ENCODE results near the gene TCERG1.

The TCERG1 gene

DNA sequence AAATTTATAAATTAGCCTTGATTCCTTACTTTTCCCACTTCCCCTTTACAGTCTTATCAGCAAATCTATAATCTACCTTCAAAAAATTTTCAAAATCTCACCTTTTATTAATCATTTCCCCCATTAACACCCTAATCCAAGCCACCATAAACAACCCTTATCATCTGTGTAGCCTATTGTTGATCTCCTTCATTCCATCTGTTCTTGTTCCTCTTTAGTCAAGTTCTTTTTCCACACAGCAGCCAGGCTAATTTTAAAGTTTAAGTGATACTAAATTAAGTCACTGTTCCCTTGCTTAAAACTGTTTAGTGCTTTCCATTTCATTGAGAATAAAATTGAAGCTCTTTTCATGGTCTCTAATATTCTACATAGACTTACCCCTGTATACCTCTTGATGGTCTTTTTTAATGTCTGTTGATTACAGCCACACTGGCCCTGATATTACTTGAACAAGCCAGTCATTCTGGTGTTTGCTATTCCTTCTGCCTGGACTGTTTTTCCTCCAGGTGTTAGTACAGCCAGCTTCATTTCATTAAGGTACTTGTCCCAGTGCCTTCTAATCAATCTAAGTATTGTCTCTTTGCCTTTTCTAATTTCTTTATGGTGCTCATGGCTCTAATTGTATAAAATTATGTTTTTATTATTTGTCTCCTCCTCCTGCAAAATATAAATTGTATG lies 37.7 kb downstream of the TCERG1 start:
- no peak for DNase-seq (ENCODE audit: extremely low read depth, insufficient read length)
- Histone ChIP-seq H3K4me3 (replicated peaks; ENCODE audit: low read depth, low read length) (no peak overlapping the region), H3K36me3 (ENCODE audit: control insufficient read depth, insufficient read depth, low read length) (peaks cover 6% of the 10 kb centered on the region), H3K27me3 (replicated peaks; ENCODE audit: control insufficient read depth, insufficient read depth, low read length) (no peaks in the 10 kb centered on the region)
- no peak for TF ChIP-seq CTCF (IDR thresholded peaks at IDR 0.05; ENCODE audit: insufficient read depth, low read length, poor library complexity, severe bottlenecking)

DNA sequence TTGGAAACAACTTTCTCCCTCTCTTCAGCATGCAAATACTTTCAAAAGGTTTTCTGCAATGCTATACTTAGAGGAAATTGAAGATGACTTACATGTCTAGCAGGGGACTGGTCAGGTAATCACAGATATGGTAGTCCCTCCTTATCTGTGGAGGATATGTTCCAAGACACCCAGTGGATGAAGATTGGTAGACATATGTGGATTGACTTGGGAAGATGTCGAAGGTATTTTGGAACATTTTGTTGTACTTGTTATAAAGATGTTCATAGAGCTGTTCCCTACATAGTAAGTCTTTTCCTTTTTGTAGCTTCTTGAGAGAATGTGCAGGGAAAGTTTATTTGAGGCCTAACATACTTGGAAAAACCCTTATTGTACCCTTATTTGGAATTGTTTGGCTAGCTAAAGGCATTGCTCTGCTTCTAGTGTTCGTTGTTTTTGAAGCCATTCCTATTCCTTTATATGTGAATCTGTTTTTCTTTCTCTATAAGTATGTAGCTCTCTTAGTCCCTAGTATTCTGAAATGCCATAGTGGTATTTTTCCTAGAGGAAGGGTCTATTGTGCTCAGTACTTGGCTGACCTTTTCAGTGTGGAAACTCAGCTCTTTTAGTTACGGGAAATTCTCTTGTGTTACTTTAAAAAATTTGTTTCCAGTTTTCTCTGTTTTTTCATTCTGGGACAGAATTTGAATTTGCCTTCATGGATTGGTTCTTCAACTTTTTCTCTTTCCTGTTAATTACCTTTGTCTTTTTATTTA lies 43.1 kb downstream of the TCERG1 start:
- H3K27me3 ChIP-seq (replicated peaks; ENCODE audit: control insufficient read depth, insufficient read depth, low read length): no peaks in the 10 kb centered on the region
- peaks cover 4% of the 10 kb centered on the region for H3K36me3 ChIP-seq (ENCODE audit: control insufficient read depth, insufficient read depth, low read length)
- DNase-seq (ENCODE audit: extremely low read depth, insufficient read length): no peak
- no peak overlapping the region for H3K4me3 ChIP-seq (replicated peaks; ENCODE audit: low read depth, low read length)
- TF ChIP-seq CTCF (IDR thresholded peaks at IDR 0.05; ENCODE audit: insufficient read depth, low read length, poor library complexity, severe bottlenecking): no peak

GRCh38 chr5:146494656-146495055 lies 47.5 kb downstream of the TCERG1 start:
- Histone ChIP-seq H3K27me3 (replicated peaks; ENCODE audit: control insufficient read depth, insufficient read depth, low read length) (no peaks in the 10 kb centered on the region), H3K4me3 (replicated peaks; ENCODE audit: low read depth, low read length) (no peak overlapping the region), H3K36me3 (ENCODE audit: control insufficient read depth, insufficient read depth, low read length) (peaks cover 9% of the 10 kb centered on the region)
- no peak for TF ChIP-seq CTCF (IDR thresholded peaks at IDR 0.05; ENCODE audit: insufficient read depth, low read length, poor library complexity, severe bottlenecking)
- no peak for DNase-seq (ENCODE audit: extremely low read depth, insufficient read length)

DNA sequence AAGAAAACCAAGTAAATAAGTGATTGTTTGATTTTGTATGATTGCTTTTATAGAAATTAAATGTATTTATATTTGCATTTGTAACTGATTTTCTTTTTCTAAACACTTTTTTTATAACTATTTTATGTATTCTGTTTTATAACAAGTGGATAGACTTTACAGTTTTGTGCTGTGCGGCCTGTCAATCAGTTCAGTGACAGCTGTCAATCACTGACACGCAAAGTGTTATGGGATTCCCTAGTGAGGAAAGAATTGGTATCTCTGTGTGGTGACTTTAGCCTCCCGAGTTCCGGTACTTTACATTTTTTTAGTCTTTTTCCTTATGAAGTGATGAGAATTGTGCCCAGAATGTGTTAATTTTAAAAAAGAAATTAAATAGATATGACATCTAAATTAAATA lies 52.5 kb downstream of the TCERG1 start:
- no peaks in the 10 kb centered on the region for H3K27me3 ChIP-seq (replicated peaks; ENCODE audit: control insufficient read depth, insufficient read depth, low read length)
- TF ChIP-seq CTCF (IDR thresholded peaks at IDR 0.05; ENCODE audit: insufficient read depth, low read length, poor library complexity, severe bottlenecking): no peak
- H3K36me3 ChIP-seq (ENCODE audit: control insufficient read depth, insufficient read depth, low read length): peaks cover 6% of the 10 kb centered on the region
- DNase-seq (ENCODE audit: extremely low read depth, insufficient read length): no peak
- no peak overlapping the region for H3K4me3 ChIP-seq (replicated peaks; ENCODE audit: low read depth, low read length)

DNA sequence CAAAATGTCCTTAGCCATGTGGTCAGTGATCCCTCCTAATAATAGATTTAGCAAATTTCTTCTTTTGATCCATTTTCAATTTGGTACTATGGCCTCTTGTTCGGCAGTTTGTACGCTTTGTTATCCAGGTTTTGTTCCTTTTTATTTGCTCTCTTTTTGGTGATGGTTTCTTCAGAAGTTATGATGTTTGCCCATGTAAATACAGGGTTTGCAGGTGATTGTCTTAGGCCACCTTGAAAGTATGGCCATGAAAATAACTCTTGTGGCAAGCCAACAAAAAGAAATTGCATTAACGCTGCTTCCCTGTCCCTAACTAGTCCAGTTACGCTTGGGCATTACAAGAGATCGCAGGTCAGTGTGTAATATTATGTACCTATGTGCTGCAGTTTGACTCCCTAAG lies 60.3 kb downstream of the TCERG1 start:
- no peak for DNase-seq (ENCODE audit: extremely low read depth, insufficient read length)
- no peak for TF ChIP-seq CTCF (IDR thresholded peaks at IDR 0.05; ENCODE audit: insufficient read depth, low read length, poor library complexity, severe bottlenecking)
- Histone ChIP-seq H3K27me3 (replicated peaks; ENCODE audit: control insufficient read depth, insufficient read depth, low read length) (no peaks in the 10 kb centered on the region), H3K4me3 (replicated peaks; ENCODE audit: low read depth, low read length) (no peak overlapping the region), H3K36me3 (ENCODE audit: control insufficient read depth, insufficient read depth, low read length) (no peaks in the 10 kb centered on the region; the same call in 1 of the 2 replicates)

All from GM06990 (cell line).